Measurements from ENCODE around the gene MARK2. TPM values are rescaled to one million over a fixed set of nuclear protein-coding genes. Genes with fewer than 3 reads are reported as not detected.

The MARK2 gene
- total and polyA plus RNA-seq, 10 of the 15 experiments (the other 5 are each of a cell fraction or from before 2014, with no cell fraction given) = 0.19 to 29.5 (median 13.2) TPM

GRCh38 chr11:63877658-63878241 is 38.8 kb downstream of the MARK2 start:
- no peak for TF ChIP-seq FOXK2 (IDR thresholded peaks at IDR 0.05)
- no peak for TF ChIP-seq NR2F1 (conservative IDR thresholded peaks at IDR 0.05)
- no peak for TF ChIP-seq BACH1 (IDR thresholded peaks at IDR 0.05; ENCODE audit: borderline replicate concordance)
- no peak for TF ChIP-seq SPI1 (IDR thresholded peaks at IDR 0.05; ENCODE audit: borderline replicate concordance, insufficient read depth, low read depth, low read length)
- TF ChIP-seq, protein P1, sequence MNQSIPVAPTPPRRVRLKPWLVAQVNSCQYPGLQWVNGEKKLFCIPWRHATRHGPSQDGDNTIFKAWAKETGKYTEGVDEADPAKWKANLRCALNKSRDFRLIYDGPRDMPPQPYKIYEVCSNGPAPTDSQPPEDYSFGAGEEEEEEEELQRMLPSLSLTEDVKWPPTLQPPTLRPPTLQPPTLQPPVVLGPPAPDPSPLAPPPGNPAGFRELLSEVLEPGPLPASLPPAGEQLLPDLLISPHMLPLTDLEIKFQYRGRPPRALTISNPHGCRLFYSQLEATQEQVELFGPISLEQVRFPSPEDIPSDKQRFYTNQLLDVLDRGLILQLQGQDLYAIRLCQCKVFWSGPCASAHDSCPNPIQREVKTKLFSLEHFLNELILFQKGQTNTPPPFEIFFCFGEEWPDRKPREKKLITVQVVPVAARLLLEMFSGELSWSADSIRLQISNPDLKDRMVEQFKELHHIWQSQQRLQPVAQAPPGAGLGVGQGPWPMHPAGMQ (IDR thresholded peaks at IDR 0.05; ENCODE audit: borderline replicate concordance) = no peak
- no peak for TF ChIP-seq E2F8 (IDR thresholded peaks at IDR 0.05; ENCODE audit: low read depth, partially characterized antibody)
- TF ChIP-seq HSF1 (IDR thresholded peaks at IDR 0.05; ENCODE audit: low read depth, low read length) = no peak
- intact Hi-C loops (cut with micrococcal nuclease; ENCODE audit: unreplicated experiment) (no loop called here), in situ Hi-C loops (cut with MboI) (no loop called here)
- BruUV-seq (replicated peaks) = no TSS peak
- H3K36me3 ChIP-seq (ENCODE audit: control insufficient read depth in 2 of 2, insufficient read depth in 2 of 2, low read length in 1 of 2) = peaks cover 12 to 20% of the 10 kb centered on the region in 2 experiments; a peak in 3 of 4 replicates
- H3K4me3 ChIP-seq = no peak overlapping the region
- CTCF ChIA-PET = interaction anchor here (1.3 to 1.4 kb wide), 2 partner anchors 10 to 40 kb away, joined by 5 to 6 read pairs; no protein-coding TSS in a partner anchor
- no peak overlapping the region for H3K27ac ChIP-seq (ENCODE audit: control insufficient read depth, insufficient read depth)
- RAD21 ChIA-PET (ENCODE audit: unreplicated experiment) = interaction anchor here (0.6 kb wide), 1 partner anchor 110 kb away, joined by 5 read pairs; no protein-coding TSS in a partner anchor
- peaks cover 42% of the 10 kb centered on the region for H3K79me2 ChIP-seq (ENCODE audit: control insufficient read depth, insufficient read depth, low read length)
- no peak overlapping the region for H3K9ac ChIP-seq (ENCODE audit: control insufficient read depth, insufficient read depth, low read length)
- peaks cover 9% of the 10 kb centered on the region for H4K20me1 ChIP-seq (ENCODE audit: control insufficient read depth, insufficient read depth)
- 100% methylated on average over 6 of the region's 6 CpGs for WGBS (ENCODE audit: insufficient coverage, insufficient replicate concordance, low lambda C conversion rate, missing lambda C conversion rate)
- DNase-seq (ENCODE audit: low read depth, low spot score) (no peak), ATAC-seq (no peak), FAIRE-seq (no peak)
- SMC1A ChIA-PET (ENCODE audit: uncharacterized antibody, unreplicated experiment) = interaction anchor here (0.8 to 1.5 kb wide), 4 partner anchors 16 to 68 kb away, joined by 3 to 5 read pairs (median 4); no protein-coding TSS in a partner anchor
- H3K27me3 ChIP-seq (replicated peaks in 1 of 2; ENCODE audit: control insufficient read depth in 2 of 2, insufficient read depth in 2 of 2, low read length in 1 of 2) = no peaks in the 10 kb centered on the region
- no peaks in the 10 kb centered on the region for H3K9me3 ChIP-seq (replicated peaks; ENCODE audit: control insufficient read depth, insufficient read depth, low read length)
- H3K4me2 ChIP-seq (ENCODE audit: control insufficient read depth, insufficient read depth) = no peak overlapping the region
- no peak overlapping the region for H2AFZ ChIP-seq (ENCODE audit: control insufficient read depth, low read depth, low read length)
- POLR2A ChIA-PET = interaction anchor here (0.6 to 0.8 kb wide), 2 partner anchors 9 to 82 kb away, joined by 6 to 8 read pairs; no protein-coding TSS in a partner anchor
- H3K4me1 ChIP-seq (ENCODE audit: control insufficient read depth, insufficient read depth, low read length) = no peaks in the 10 kb centered on the region

All from GM12878 (cell line).